Brain microvascular endothelial cell (primary cell): Measurements from ENCODE around the gene HOPX.

Experiments
- DNase-seq: peaks from one replicate; pipeline ENCODE4 v3.0.0-alpha.2; 2020
- H3K27ac ChIP-seq: fragments of 250-450 bp; sonication (Bioruptor Pico); 2 replicates; pipeline ENCODE4 v1.5.1; 2020; ENCODE audit warnings: mild to moderate bottlenecking, moderate library complexity
- H3K27me3 ChIP-seq: fragments of 250-450 bp; sonication (Bioruptor Pico); replicated peaks from 2 replicates; pipeline ENCODE4 v1.5.1; 2020; ENCODE audit warnings: mild to moderate bottlenecking
- H3K36me3 ChIP-seq: fragments of 250-450 bp; sonication (Bioruptor Pico); replicated peaks from 2 replicates; pipeline ENCODE4 v1.5.1; 2020; ENCODE audit warnings: mild to moderate bottlenecking
- H3K4me3 ChIP-seq: 2 replicates; pipeline ENCODE4 v1.5.1; 2011; ENCODE audit warnings: low read depth, mild to moderate bottlenecking, control low read depth, low read length, moderate library complexity
- in situ Hi-C: cut with HindIII; loops from 2 replicates; pipeline ENCODE4 v1.10.0; 2017; ENCODE audit warnings: low sequenced_read_pairs, low pct_ligation_motif_present
- TF ChIP-seq, protein P1 (sequence below): IDR thresholded peaks from 2 replicates; pipeline ENCODE4 v1.5.1; 2011; ENCODE audit warnings: low read depth, mild to moderate bottlenecking, moderate library complexity, low read length, control low read depth, inconsistent platforms; ENCODE audit errors: missing control alignments

HOPX gene

DNA sequence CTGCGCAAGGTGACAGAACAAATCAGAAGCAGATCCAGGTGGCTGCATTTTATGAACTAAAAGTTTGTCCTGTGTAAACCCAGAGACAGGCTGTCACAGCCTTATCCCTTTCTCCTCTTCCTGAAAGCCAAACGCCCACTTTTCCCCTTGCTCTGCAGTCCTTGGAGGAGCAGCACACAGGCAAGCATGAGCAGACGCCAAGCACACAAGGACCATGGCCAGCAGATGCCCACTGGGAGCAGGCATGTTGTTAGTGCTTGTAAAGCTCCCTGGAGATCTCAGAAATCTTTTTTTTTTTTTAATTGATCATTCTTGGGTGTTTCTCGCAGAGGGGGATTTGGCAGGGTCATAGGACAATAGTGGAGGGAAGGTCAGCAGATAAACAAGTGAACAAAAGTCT is 11.5 kb upstream of the HOPX start:
- Histone ChIP-seq H3K27ac (no peak overlapping the region), H3K36me3 (no peaks in the 10 kb centered on the region), H3K27me3 (no peaks in the 10 kb centered on the region), H3K4me3 (no peak overlapping the region)
- TF ChIP-seq, protein P1, sequence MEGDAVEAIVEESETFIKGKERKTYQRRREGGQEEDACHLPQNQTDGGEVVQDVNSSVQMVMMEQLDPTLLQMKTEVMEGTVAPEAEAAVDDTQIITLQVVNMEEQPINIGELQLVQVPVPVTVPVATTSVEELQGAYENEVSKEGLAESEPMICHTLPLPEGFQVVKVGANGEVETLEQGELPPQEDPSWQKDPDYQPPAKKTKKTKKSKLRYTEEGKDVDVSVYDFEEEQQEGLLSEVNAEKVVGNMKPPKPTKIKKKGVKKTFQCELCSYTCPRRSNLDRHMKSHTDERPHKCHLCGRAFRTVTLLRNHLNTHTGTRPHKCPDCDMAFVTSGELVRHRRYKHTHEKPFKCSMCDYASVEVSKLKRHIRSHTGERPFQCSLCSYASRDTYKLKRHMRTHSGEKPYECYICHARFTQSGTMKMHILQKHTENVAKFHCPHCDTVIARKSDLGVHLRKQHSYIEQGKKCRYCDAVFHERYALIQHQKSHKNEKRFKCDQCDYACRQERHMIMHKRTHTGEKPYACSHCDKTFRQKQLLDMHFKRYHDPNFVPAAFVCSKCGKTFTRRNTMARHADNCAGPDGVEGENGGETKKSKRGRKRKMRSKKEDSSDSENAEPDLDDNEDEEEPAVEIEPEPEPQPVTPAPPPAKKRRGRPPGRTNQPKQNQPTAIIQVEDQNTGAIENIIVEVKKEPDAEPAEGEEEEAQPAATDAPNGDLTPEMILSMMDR: no peak
- in situ Hi-C loops: no loop called here
- no peak for DNase-seq

DNA sequence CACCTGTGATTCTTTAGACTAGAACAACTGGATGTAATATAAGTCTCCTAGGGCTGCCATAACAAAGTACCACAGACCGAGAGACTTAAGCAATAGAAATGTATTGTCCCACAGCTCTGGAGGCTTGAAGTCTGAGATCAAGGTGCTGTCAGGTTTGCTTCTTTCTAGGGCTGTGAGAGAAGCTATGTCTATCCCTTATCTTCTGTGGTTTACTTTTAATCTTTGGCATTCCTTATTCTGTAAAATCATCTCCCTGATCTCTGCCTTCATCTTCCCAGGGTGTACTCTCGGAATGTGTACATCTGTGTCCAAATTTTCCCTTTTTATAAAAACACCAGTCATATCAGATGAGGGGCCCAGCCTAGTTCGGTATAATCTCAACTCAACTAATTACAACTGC is 10.3 kb upstream of the HOPX start:
- Histone ChIP-seq H3K4me3 (no peak overlapping the region), H3K36me3 (no peaks in the 10 kb centered on the region), H3K27me3 (no peaks in the 10 kb centered on the region), H3K27ac (no peak overlapping the region)
- no peak for DNase-seq
- in situ Hi-C loops: no loop called here
- TF ChIP-seq, protein P1: no peak

DNA sequence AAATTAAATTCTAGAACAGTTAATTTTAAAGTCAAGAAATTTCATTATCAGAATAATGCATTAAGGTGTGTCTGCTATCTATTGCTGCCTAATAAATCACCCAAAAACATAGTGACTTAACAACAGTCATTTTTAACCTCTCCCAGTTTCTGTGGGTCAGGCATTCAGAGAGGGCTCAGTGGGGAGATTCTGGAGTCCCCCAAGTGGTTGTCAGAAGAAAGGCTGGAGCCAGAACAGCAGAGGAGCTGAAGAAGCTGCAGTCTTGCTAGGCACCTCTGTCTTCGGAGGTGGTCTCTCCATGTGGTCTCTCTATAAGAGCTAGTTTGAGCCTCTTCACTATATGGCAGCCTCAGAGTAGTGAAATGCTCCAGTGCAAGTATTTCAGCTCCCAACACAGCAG is 9.3 kb upstream of the HOPX start:
- Histone ChIP-seq H3K27ac (no peak overlapping the region), H3K36me3 (no peaks in the 10 kb centered on the region), H3K27me3 (no peaks in the 10 kb centered on the region), H3K4me3 (no peak overlapping the region)
- no peak for DNase-seq
- in situ Hi-C loops: no loop called here
- TF ChIP-seq, protein P1: peak; percentile 50

DNA sequence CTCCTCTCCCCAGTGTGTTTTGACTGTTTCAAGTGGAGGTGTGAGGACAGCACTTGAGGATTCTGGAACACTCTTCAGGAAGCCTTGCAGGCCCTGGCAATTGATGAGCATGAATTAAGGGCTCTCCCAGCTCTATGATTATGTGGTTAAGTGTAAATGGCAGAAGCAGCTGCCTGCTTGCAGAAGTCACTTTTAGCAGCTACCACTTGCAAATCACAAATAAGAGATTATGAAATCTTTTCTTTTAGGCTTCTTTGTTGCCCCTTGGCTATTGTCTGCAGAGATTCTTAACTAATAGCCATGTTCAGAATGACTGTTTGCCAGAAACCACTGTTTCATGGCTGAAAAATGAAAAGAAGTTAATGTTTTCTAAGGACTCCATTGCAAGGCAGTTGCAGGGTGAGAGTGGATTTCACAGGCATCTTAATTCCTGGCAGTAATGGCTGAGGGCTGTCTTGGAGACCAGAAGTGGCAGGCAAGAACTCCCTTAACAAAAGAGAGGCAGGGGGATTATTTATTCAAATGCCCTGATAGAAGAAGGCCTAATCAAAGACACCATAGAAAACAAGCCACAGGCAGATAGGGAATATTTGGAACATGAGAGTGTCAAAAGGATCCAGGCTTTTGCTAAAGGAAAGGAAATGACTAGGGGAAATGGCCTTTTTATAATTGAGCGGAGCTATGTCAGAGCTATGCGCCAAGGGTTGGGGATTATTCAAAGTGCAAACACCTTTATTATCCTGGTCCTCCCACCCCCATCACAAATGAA is 8.3 kb upstream of the HOPX start:
- Histone ChIP-seq H3K27me3 (no peaks in the 10 kb centered on the region), H3K4me3 (no peak overlapping the region), H3K27ac (no peak overlapping the region), H3K36me3 (no peaks in the 10 kb centered on the region)
- TF ChIP-seq, protein P1: no peak
- in situ Hi-C loops: no loop called here
- DNase-seq: no peak

DNA sequence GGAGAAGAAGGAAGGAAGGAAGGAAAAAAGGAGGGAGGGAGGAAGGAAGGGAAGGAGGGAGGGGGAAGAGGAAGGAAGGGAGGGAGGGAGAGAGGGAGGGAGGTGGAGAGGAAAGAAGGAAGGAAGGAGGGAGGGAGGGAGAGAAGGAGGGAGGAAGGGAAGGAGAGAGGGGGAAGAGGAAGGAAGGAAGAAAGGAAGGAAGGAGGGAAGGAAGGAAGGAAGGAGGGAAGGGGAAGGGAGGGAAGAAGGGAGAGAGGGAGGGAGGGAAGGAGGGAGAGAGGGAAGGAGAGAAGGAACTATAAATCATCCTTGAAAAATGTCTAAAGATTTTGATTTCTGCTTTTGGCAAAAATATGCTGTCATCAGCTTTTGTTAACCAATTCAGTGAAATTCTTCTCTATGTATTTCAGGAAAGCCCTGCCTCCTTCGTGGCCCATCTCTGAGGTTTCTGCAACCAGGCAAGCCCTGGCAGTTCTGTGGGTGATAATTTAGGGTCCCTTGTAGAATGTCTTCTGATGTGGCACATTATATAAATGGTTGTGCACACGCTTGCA is 7.1 kb upstream of the HOPX start:
- H3K27me3 ChIP-seq: no peaks in the 10 kb centered on the region
- no peak overlapping the region for H3K4me3 ChIP-seq
- no peak for DNase-seq
- H3K36me3 ChIP-seq: no peaks in the 10 kb centered on the region
- TF ChIP-seq, protein P1: no peak
- in situ Hi-C loops: no loop called here
- no peak overlapping the region for H3K27ac ChIP-seq
